CD4-positive, alpha-beta T cell treated with Interleukin-21 for 1 hour (primary cell): ENCODE data around the gene RSRC1.
"Not testable (repeated sequence)": the region's sequence is repeated elsewhere in the genome, so short reads cannot be mapped to it uniquely, and the experiment has no call there.

Experiments used
- DNase-seq: peaks from one replicate; pipeline ENCODE4 v3.0.0-alpha.2; 2020

RSRC1 gene

DNA sequence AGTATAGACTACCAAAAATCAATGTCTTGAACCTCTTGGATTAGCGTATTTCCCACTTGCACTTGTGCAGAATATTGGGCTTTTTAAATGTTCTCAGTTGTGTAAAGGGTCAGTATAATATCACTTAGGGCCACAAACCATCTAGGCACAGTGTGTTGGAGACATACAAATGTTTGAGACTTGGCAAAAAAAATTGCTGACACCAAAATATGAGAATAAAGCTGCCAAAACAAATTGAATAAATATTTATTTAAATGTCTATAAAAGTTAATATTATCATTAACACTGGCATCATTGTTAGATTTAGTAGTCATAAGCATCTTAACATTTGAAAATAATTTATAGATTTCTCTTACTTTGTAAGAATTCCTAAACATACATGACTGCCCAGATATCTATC lies 430.2 kb downstream of the RSRC1 start:
- DNase-seq: no peak

- no peak for DNase-seq
Observed at GRCh38 chr3:158548691-158549090, 438.8 kb downstream of the RSRC1 start.

DNA sequence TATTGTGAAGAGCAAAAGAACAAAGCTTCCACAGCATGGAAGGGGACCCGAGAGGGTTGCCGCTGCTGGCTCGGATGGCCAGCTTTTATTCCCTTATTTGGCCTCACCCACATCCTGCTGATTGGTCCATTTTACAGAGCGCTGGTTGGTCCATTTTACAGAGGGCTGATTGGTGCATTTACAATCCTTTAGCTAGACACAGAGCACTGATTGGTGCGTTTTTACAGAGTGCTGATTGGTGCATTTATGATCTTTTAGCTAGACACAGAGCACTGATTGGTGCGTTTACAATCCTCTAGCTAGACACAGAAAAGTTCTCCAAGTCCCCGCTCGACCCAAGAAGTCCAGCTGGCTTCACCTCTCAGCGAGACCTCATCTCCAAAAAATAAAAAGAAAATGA lies 440.0 kb downstream of the RSRC1 start:
- DNase-seq: not testable (repeated sequence)

GRCh38 chr3:158552124-158552523 lies 442.2 kb downstream of the RSRC1 start:
- no peak for DNase-seq

GRCh38 chr3:158559504-158559903 lies 449.6 kb downstream of the RSRC1 start:
- DNase-seq: no peak

DNA sequence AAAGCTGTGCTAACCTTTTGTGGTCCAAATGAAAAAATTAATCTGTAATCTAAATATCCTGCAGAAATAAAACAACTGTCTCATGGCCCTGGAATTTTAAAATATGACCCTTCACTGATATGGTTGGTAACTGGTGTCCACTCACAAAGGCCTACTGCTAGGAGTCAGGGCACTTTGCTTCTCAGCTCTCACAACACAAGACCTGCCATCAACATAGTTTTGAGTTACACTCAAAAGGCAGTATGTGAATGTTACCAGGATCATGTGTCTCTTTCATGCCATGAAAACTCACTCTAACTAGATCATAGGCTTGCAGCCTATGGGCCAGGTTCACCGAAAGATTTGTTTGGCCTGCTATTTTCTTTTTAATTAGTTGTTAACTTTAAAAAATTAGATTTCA lies 451.1 kb downstream of the RSRC1 start:
- no peak for DNase-seq

DNA sequence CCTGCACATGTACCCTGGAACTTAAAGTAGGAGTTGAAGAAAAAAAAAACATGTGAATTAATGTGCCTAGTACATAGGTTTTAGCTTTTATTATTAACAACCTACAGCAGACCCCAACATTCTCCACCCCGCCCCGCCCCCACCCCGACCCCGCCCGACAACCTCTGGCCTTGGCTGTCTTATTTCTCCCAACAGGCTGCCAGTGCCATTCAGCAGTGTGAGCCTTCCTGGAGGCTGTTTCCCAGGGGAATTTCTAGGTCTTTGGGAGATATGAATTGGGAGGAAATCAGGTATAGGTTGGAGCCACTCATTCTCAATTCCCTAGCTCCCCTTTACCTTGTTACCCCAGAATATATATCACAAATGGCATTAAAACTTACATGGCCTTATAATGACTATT lies 452.8 kb downstream of the RSRC1 start:
- no peak for DNase-seq

DNA sequence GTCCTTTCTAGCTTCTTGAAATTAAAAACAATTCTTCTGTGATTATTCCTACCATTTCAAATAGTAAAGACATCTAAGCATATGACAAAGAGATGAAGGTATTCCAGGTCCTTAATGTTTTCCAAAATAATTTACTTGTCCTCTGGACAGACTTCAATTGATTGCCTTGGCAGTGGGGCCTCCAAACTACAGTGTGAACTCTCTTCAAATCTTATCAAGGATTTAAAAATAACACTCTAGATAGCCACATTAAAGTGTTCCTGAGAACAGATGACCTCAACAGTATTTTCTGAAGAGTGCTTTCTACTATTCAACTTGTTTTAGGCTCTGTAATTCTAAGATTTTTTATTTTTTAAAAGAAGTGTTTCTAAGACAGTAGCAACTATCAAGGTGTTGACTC lies 453.2 kb downstream of the RSRC1 start:
- no peak for DNase-seq

GRCh38 chr3:158565076-158565475 lies 455.2 kb downstream of the RSRC1 start:
- DNase-seq: no peak

DNA sequence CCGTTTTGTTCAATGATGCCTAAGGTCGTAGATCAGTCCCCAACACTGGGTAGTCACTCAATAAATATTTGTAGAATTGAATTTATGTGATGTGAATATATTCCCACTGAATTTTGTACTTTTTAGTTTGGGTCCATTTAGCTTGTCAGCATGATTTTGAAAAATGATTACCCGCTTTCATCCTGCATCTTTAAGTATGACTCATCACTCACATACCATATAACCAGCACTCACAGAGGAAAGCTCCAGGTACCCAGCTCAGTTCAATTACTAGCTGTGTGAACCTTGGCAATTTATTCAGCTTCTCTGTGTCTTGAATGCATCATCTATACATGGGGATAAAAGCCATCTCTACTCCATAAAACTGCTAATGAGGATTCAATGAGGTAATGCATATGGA lies 458.9 kb downstream of the RSRC1 start:
- DNase-seq: no peak

GRCh38 chr3:158569794-158570193 lies 459.9 kb downstream of the RSRC1 start:
- no peak for DNase-seq

DNA sequence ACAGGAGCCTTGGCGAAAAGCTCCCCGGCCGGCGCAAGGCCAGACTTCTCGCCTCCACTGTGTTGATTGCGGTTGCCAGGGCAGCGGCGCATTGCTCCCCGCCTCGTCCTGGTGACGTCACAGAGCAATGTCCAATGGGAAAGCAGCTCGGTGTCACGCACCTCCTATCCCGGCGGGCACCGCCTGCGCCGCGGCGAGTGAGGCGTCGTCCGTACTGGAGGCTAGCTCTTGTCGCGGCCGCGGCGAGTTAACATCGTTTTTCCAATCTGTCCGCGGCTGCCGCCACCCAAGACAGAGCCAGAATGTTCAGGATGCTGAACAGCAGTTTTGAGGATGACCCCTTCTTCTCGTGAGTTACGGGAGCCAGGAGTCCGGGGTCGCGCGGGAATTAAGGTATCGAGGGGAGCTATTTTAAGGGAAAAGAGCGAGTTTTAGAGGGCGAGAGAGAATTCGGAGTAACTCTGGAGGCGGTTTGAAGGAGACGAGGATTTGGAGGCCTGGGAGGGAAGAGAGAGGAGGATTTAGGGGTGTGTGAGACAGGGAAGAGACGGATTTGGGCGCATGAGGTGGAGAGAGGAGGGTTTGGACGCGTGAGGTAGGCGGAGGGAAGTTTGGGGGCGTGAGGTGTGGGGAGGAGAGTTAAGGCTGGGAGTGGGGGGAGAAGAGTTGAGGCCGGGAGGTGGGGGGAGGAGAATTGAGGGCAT lies 461.3 kb downstream of the RSRC1 start, which contains the start of gene MLF1:
Gene MLF1 (plus strand): TSS at position 196 of the 704 bp plus-strand sequence. CDS start 107 bp downstream, at position 303.
- peak; percentile 93 for DNase-seq

- DNase-seq: peak; percentile 4
Observed at GRCh38 chr3:158571969-158572765, 462.3 kb downstream of the RSRC1 start.

DNA sequence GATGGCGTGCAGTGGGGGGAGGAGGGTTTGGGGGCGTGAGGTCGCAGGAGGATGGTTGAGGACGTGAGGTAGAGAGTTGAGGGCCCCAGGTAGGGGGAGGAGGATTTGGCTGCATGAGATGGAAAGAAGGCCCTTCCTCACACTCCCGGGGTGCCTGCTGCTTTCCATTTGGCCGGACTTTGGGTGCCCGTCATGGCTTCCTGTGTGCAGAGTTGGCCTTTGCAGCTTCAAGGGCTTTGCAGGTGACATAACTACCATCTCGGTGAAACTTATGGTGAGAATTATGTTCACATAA lies 462.8 kb downstream of the RSRC1 start:
- no peak for DNase-seq

- no peak for DNase-seq
Observed at GRCh38 chr3:158573714-158574113, 463.8 kb downstream of the RSRC1 start.

DNA sequence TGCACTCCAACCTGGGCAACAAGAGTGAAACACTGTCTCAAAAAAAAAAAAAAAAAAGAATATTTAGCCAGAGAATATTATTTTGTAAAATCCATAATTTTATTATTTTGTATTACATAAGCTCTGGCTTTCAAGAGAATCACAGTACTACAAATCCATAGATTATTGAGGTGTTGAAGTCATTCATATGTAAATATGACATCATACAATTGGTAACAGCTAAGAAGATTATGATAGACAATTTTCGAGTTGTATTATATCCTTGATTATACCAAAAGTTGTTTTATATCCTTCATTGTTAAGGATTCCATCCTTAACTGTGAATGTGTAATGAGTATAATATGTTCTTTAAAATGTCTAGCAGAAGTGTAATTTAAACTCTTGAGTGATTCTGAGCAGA lies 464.8 kb downstream of the RSRC1 start:
- no peak for DNase-seq

- DNase-seq: no peak
Observed at GRCh38 chr3:158590223-158590622, 480.3 kb downstream of the RSRC1 start.
